HepG2 (cell line): Measurements from ENCODE around the gene ARHGAP33. TPM values are rescaled to one million over a fixed set of nuclear protein-coding genes. Genes with fewer than 3 reads are reported as not detected.

Source experiments
- CBX2 ChIP-seq, 2 experiments: fragments of 200-600 bp in 1 of 2; sonication (generic); formaldehyde crosslinking in 1 of 2; IDR thresholded peaks; 2 replicates each; pipeline versions ENCODE4 v1.7.0 to v1.8.1; 2018 to 2022; ENCODE audit warnings: low read depth in 2 of 2, low read length in 1 of 2, mild to moderate bottlenecking in 1 of 2, missing genetic modification reagents in 1 of 2
- FOXC1 ChIP-seq: sonication (generic); formaldehyde crosslinking; IDR thresholded peaks from 2 replicates; pipeline ENCODE4 v1.8.0; 2022; ENCODE audit warnings: mild to moderate bottlenecking, missing genetic modification reagents, borderline replicate concordance
- HMGXB3 ChIP-seq: sonication (generic); formaldehyde crosslinking; IDR thresholded peaks from 2 replicates; pipeline ENCODE4 v1.4.0; 2020; ENCODE audit warnings: missing genetic modification reagents, borderline replicate concordance
- HNRNPUL1 ChIP-seq: fragments of 200-400 bp; formaldehyde crosslinking; IDR thresholded peaks from 2 replicates; pipeline ENCODE4 v1.6.1; 2017; ENCODE audit warnings: low read depth, mild to moderate bottlenecking, low read length, moderate library complexity
- KDM1A ChIP-seq: IDR thresholded peaks from 2 replicates; pipeline ENCODE4 v1.6.1; 2016; ENCODE audit warnings: missing compliant biosample characterization
- MTA1 ChIP-seq: sonication (generic); formaldehyde crosslinking; IDR thresholded peaks from 2 replicates; pipeline ENCODE4 v1.4.0; 2020; ENCODE audit warnings: missing genetic modification reagents, mild to moderate bottlenecking, borderline replicate concordance
- PHF21A ChIP-seq: sonication (generic); formaldehyde crosslinking; IDR thresholded peaks from 2 replicates; pipeline ENCODE4 v1.5.0; 2020; ENCODE audit warnings: mild to moderate bottlenecking, missing genetic modification reagents
- RNF219 ChIP-seq: sonication (generic); formaldehyde crosslinking; IDR thresholded peaks from 2 replicates; pipeline ENCODE4 v1.5.0; 2020; ENCODE audit warnings: mild to moderate bottlenecking, missing genetic modification reagents
- STAT5B ChIP-seq: sonication (generic); formaldehyde crosslinking; IDR thresholded peaks from 2 replicates; pipeline ENCODE4 v1.4.0; 2020; ENCODE audit warnings: missing genetic modification reagents
- TSC22D2 ChIP-seq: sonication (generic); formaldehyde crosslinking; IDR thresholded peaks from 2 replicates; pipeline ENCODE4 v1.5.1; 2020; ENCODE audit warnings: missing genetic modification reagents, mild to moderate bottlenecking, borderline replicate concordance
- ZBTB43 ChIP-seq: sonication (generic); formaldehyde crosslinking; conservative IDR thresholded peaks from 2 replicates; pipeline ENCODE4 v1.4.0; 2020; ENCODE audit warnings: missing genetic modification reagents
- ZFY ChIP-seq: sonication (generic); formaldehyde crosslinking; IDR thresholded peaks from 2 replicates; pipeline ENCODE4 v1.4.0; 2020; ENCODE audit warnings: missing genetic modification reagents
- ZKSCAN1 ChIP-seq: fragments of 150-350 bp; IDR thresholded peaks from 2 replicates; pipeline ENCODE4 v1.6.1; 2014; ENCODE audit warnings: low read length
- ZNF264 ChIP-seq: sonication (generic); formaldehyde crosslinking; IDR thresholded peaks from 2 replicates; pipeline ENCODE4 v1.4.0; 2020; ENCODE audit warnings: missing genetic modification reagents
- ZNF280B ChIP-seq: sonication (generic); formaldehyde crosslinking; IDR thresholded peaks from 2 replicates; pipeline ENCODE4 v1.5.0; 2020; ENCODE audit warnings: missing genetic modification reagents, mild to moderate bottlenecking, borderline replicate concordance
- polyA plus RNA-seq, 8 experiments: library from polyadenylated mRNA; depleted of rRNA in 3 of 8; stranded (reverse) in 7 of 8; unstranded in 1 of 8; fragments of >200 nt; fragmentation: Illumina TruSeq in 4 of 8; extraction: Trizol in 4 of 8; gene quantifications; 2 replicates each; pipeline versions ENCODE4 v1.2.1 to v1.2.3, GENCODE V29; 2011 to 2016; ENCODE audit warnings: low read depth in 4 of 8, missing spikeins in 1 of 8, mixed read lengths in 1 of 8; ENCODE audit not compliant: insufficient read depth in 1 of 8
- total RNA-seq, 5 experiments: library from RNA; depleted of rRNA; stranded (reverse); fragments of >200 nt; fragmentation: Illumina TruSeq; extraction: Trizol; gene quantifications; 2 replicates each; pipeline ENCODE4 v1.2.3, GENCODE V29; 2016; ENCODE audit warnings: low read depth in 1 of 5
- TF ChIP-seq, protein P1 (sequence below): sonication (generic); formaldehyde crosslinking; IDR thresholded peaks from 2 replicates; pipeline ENCODE4 v1.9.0; 2021; ENCODE audit warnings: missing genetic modification reagents, mild to moderate bottlenecking, borderline replicate concordance
- TF ChIP-seq, protein P2 (sequence below): sonication (generic); formaldehyde crosslinking; IDR thresholded peaks from 2 replicates; pipeline ENCODE4 v1.8.1; 2023; ENCODE audit warnings: mild to moderate bottlenecking, missing genetic modification reagents, borderline replicate concordance

ARHGAP33 gene
- total and polyA plus RNA-seq, 2 of the 13 experiments (the other 11 are each of a cell fraction or from before 2014, with no cell fraction given) = 1.3 to 2.7 TPM

DNA sequence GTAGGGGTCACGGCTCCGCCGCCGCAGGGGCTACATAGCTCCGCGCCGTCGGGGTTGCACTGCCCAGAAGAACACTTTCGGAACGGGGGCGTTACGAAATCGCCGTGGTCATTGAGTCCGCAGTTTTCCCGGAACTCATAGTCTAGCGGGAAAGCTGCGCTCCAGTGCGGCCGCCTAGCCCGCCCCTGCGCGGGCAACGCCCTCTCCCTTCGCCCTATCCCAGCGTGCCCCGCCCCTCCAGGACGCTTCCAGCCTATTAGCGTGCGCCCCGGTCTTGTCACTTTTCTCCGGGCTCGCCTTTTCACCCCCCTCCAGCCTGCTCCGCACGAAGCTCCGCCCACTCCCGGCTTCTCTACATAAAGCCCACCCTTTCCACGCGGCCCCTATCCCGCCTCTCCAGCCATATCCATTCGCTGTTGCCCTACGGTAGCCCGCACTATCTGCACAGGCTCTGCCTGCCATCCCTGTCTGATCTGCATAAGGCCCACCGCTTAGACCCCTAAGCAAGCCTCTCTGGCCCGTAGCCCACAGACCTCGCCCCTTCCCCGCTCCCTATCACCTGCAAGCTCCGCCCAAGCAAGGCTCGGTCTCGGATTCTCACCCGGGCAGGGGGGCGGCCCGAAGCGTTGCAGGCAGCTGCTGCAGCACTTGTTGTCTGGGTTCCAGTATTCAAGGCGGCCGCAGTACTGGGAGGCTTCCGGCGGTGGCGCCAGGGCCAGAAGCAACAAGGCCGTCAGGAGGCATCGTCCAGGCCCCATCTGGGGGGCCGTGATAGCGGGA lies 34.8 kb upstream of the ARHGAP33 start (continued):
- TF ChIP-seq STAT5B (CRISPR knock-in tag) = no peak
- no peak for TF ChIP-seq ZNF264 (CRISPR knock-in tag)
- no peak for TF ChIP-seq ZKSCAN1
- TF ChIP-seq ZBTB43 = no peak
- TF ChIP-seq, protein P1, sequence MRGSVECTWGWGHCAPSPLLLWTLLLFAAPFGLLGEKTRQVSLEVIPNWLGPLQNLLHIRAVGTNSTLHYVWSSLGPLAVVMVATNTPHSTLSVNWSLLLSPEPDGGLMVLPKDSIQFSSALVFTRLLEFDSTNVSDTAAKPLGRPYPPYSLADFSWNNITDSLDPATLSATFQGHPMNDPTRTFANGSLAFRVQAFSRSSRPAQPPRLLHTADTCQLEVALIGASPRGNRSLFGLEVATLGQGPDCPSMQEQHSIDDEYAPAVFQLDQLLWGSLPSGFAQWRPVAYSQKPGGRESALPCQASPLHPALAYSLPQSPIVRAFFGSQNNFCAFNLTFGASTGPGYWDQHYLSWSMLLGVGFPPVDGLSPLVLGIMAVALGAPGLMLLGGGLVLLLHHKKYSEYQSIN = no peak
- peak; percentile 80 for TF ChIP-seq ZFY (CRISPR knock-in tag)
- TF ChIP-seq, protein P2, sequence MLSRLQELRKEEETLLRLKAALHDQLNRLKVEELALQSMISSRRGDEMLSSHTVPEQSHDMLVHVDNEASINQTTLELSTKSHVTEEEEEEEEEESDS (CRISPR knock-in tag) = no peak
- peak; percentile 44; the same call in 1 of the 2 replicates for TF ChIP-seq ZNF280B (CRISPR knock-in tag)
- no peak for TF ChIP-seq HNRNPUL1
- TF ChIP-seq CBX2 (IDR thresholded peaks at IDR 0.05; ENCODE audit: low read depth, low read length) = no peak
- no peak for TF ChIP-seq CBX2 (CRISPR knock-in tag; IDR thresholded peaks at IDR 0.05; ENCODE audit: low read depth)
- TF ChIP-seq RNF219 = no peak
- TF ChIP-seq MTA1 (CRISPR knock-in tag) = 0 out of 2 replicates have a peak, but pooled peaks have one; percentile 13
- no peak for TF ChIP-seq TSC22D2 (CRISPR knock-in tag)
- no peak for TF ChIP-seq KDM1A (CRISPR knock-in tag)
- TF ChIP-seq HMGXB3 (CRISPR knock-in tag) = peak; percentile 26; the same call in 1 of the 2 replicates
- peak; percentile 74; the same call in 1 of the 2 replicates for TF ChIP-seq PHF21A (CRISPR knock-in tag)
- TF ChIP-seq FOXC1 (CRISPR knock-in tag) = peak; percentile 84; the same call in 1 of the 2 replicates
